OCI-M2 (cell line): Measurements from ENCODE around the gene KIF6.
"Not testable (repeated sequence)": the region's sequence is repeated elsewhere in the genome, so short reads cannot be mapped to it uniquely, and the experiment has no call there.

Experiments used
- DNase-seq: peaks from one replicate; lab custom pipeline; 2025; ENCODE audit not compliant: unreplicated experiment; lab: John Stamatoyannopoulos, UW

KIF6 gene

DNA sequence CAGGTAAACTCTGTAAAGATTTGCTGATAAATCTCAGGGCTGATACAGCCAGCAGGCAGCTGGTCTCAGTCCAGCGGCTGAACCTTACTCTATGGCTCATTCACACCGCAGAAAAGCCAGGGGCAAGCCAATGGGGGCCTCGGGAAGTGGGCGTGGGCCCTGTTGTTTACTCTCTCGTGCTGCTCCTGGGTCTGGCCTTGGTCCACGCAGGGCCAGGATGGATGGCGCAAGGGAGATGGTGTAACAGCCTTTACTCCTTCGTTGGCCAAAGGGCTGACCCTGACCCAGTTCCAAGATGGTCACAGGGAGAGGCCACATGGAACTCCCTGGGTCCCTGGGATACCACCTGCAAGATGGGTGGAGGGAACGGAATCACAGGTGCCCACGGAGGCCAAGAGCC lies 427.1 kb downstream of the KIF6 start:
- no peak for DNase-seq

DNA sequence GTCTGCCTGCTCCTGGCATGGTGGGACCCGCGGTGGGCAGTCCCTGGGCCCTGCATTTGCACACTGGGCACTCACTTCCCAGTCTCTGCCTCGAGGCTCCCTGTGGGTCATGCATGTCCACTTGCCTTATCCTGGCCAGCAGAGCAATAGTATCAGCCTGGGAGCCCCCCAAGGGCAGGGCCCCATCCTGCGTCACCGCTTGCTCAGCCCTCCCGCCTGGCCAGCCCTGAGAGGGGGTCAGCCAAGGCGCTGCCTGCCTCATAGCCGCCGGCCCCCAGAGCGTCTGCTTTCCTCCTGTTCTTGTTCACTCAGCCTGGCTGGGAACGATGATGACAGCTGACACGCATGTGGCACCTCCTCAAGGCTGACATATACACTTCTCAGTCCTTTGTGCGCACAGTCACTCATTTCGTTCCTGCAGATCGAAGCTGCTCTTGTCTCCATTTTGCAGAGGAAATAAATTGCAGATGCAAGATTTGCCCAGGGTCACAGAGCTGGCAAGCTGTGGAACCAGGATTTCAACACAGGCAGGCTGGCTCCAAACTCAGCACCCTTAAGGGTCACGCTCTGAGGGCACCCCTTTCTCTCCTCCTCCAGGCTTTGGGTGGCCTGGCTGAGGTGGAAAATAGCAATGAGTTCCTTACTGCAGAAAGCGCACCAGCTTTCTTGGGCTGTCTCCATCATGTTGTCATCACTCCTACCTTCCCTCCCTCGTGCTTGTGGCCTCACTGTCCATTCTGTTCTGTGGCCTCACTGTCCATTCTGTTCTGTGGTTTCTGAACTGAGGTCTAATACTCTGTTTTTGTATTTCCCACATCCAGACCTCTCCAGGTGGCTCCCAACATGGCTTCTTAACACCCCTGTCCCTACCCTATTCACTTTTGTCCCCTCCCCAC lies 428.2 kb downstream of the KIF6 start:
- no peak for DNase-seq

DNA sequence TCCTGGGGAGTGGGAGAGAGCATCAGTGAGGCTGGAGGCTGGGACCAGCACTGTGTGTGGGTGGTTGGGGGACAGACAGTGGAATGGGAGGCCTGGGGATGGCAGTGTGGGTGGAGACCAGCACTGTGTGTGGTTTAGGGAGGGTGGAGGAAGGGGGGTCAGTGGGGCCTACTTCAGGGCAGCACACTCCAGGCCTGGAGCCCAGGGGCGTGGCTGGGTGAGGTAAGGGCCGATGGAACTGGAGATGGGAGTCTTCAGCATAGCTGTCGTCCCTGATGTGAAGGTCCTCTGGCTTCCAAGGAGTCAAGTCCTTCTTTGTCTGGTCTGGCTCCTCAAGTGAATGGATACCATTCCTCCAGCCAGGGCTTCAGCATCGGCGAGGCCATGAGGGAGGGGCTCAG lies 429.6 kb downstream of the KIF6 start:
- no peak for DNase-seq

DNA sequence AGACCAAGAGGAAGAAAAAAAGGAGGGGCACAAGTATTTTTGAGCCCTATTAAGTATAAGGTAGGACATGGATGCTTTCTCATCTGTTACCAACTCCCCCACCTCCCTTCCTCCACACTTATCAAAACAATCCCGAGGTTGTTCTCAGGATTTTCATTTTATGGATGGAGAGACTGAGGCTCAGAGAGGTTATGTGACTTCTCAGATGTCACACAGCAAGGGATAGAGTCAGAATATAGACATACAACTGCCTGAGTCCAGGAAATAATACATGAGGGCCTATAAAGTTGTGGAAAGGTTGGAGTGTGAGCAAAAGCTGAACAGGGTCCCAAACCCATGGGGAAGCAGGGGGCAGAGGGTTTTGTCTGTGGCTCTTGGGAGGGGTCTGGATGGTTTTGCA lies 430.3 kb downstream of the KIF6 start:
- no peak for DNase-seq

DNA sequence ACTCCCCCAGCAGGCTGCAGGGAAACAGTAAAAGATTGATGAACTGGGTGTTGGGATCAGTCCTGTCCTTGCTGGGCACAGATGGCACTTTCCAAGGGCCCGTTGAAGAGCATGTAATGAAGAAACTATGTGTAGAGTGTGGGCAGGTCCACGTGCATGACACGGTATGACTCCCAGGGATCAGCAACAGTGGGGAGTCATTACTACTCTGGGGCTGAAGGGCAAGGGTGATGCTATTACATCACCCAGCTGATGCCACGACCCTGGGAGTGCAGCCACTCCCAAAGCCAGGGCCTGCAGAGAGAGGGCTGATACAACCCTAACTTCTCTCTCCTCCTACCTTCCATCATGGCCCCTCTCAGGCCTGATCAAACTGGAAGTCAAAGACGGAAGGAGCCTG lies 431.1 kb downstream of the KIF6 start:
- no peak for DNase-seq

DNA sequence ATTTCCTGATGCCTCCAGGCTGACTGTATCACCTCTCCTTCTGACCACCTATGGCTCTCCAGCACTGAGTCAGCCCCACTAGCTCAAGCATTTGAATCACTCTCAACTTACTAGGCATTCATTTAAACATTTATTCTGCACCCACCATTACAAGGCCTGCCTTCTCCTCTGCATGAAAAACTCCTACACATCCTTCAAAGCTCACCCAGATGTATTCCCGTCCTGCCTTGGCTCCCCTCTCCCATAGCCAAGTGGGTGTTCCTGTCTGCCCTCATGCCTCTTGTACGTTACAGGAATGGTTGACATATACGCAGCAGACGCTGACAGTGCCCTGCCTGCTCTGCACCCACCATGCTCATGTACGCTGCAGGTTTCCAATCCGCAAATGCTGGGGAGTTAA lies 432.6 kb downstream of the KIF6 start:
- DNase-seq: no peak

DNA sequence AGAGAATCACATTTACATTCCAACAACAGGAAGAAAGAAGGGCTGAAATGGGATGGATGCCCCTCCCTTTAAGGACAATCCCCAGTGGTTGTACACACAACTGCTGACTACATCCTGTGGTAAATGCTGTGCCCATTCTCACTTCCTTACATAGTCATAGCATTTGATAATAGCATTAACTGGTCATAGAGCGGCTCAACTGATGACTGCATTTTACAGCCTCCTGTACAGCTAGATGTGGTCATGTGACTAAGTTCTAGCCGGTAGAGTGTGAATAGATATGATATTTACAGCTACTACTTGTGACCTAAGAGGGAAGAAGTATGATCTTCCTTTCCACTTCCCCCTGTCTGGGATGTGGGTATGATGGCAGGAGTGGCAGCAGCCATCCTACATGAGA lies 435.7 kb downstream of the KIF6 start:
- DNase-seq: no peak

DNA sequence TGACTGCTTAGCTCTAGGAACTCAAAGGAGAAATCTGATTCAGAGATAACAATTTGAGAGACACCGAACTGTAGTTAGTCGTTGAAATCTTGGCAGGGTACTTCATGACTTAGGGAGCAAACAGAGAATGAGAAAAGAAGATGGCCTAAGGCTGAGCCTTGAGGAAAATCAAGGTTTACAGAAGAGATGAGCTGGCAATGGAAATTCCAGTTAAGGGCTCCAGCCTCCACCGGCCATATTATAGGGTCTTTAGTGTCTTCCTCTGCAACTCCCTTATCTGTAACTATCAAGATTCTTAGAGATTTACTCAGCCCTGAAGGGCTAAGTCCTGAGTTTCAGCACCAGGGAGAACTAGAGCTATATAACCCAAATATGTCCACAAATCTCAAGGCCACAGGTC lies 437.6 kb downstream of the KIF6 start:
- no peak for DNase-seq

DNA sequence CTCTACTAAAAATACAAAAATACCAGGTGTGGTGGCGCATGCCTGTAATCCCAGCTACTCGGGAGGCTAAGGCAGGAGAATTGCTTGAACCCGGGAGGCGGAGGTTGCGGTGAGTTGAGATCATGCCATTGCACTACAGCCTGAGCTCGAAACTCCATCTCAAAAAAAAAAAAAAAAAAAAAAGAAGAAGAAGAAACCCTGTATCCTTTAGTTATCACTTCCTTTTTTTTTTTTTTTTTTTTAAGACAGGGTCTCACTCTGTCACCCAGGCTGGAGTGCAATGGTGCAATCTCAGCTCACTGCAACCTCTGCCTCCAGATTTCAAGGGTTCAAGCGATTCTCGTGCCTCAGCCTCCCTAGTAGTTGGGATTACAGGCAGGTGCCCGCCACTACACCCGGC lies 438.6 kb downstream of the KIF6 start:
- not testable (repeated sequence) for DNase-seq

DNA sequence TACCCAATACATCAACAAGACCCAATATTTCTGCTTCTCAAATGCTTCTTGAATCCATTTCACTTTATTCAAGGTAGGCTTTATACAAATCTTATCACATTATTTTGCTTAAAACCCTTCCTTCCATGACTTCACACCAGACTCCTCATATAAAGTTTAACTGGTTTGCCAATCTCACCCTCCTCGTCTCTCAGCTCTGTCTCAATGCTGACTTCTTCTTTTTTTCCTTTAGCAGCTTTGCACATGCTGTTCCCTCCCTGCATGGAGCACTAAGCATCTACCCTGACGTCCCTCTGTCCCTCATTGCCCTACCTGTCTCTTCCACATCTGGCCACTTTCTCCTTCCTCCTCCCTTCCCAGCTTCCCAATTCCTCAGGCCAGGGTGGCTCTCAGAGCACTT lies 442.4 kb downstream of the KIF6 start:
- no peak for DNase-seq

DNA sequence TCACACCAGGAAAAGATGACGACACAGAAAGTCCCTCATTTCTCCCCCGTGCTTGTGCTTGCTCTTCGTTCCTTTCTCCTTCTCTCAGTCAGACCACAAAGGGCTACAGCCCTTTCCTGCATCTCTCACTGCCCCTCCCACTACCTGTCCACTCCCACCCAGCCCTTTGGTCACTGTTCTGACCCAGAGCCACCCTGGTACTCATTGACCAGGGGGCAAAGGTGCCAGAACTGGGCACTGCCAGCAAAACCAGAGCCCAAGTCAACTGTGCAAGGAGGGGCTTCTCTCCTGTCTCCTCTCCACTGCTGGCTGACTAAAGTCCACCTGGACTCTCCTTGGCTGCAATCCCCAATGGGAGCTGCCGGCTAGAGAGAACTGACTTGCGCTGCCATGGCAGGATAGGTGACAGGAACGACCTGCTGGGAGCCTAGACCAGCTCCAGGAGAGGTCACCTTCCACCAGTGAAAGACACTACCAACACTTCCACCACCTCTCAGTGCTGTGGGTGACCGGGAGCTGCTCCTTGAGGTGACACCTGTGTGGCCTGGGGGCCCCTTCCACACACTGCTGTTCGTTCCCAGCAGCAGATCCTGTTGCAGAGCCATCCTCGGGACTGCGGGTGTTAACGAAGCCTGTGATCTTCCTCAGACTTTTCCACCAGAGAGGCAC lies 443.8 kb downstream of the KIF6 start:
- no peak for DNase-seq

DNA sequence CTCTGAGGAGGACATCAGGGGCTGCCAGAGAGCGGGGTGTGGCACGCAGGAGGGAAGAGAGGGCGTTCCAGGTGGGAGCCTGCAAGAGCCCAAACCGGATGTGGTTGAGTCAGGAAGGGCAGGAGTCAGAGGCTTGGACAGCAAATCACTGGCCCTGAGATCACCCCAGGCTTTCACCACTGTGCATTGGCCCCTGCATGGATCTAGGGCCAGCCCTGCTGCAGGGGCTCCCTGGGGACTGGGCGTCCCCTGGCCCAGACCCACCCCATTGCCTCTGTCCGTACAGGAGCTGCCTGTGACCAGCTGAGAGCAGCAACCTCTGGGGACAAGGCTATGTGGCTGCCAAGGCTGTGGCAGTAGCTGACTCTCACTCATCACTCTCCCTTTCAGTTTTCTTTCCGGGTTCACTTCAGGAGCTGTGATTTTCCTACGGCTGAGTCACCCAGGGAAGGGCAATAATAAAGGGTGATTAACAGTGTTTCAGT lies 444.9 kb downstream of the KIF6 start:
- DNase-seq: no peak
